Medulla oblongata (tissue), 1 donor: Measurements from ENCODE around the gene SPTAN1.
"Not testable (repeated sequence)": the region's sequence is repeated elsewhere in the genome, so short reads cannot be mapped to it uniquely, and the experiment has no call there.

ENCODE experiments used
- DNase-seq: peaks from one replicate; pipeline ENCODE4 v3.0.0-alpha.2; 2015; ENCODE audit errors: extremely low spot score

The SPTAN1 gene

DNA sequence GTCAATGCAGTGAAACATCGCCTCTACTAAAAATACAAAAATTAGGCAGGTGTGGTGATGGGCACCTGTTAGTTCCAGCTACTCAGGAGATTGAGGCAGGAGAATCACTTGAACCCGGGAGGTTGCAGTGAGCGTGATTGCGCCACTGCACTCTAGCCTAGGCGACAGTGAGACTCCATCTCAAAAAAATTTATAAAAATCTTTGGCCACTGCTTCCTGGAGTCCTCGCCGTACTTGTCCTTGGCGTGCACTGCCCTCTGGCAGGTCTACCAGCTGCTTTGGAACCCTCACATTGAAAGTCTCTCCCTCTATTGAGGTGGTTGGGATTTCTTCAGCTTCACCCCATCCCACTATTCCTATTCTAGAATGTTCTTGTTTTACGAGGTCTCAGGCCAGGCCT, 79.2 kb downstream of the SPTAN1 start:
- DNase-seq: no peak

DNA sequence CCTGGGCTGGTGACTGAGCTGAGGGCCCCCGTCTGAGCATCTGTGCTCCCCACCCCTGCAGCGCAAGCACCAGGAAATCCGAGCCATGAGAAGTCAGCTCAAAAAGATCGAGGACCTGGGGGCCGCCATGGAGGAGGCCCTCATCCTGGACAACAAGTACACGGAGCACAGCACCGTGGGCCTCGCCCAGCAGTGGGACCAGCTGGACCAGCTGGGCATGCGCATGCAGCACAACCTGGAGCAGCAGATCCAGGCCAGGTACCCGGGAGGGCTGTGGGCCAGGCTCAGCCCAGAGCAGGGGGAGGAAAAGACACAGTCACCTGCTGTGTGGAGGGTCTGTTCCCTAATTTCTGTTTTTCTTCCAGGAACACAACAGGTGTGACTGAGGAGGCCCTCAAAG, 79.7 kb downstream of the SPTAN1 start:
- DNase-seq: no peak

DNA sequence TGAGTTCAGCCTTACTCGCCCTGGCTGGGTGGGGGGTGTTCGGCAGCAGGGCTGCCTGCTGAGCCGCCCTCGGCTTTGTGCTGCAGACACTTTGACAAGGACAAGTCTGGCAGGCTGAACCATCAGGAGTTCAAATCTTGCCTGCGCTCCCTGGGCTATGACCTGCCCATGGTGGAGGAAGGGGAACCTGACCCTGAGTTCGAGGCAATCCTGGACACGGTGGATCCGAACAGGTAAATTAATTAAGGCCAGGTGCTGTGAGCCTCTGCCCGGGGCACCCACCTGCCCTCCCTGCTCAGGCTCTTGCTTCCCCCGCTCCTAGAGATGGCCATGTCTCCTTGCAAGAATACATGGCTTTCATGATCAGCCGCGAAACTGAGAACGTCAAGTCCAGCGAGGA, 80.1 kb downstream of the SPTAN1 start:
- DNase-seq: no peak

DNA sequence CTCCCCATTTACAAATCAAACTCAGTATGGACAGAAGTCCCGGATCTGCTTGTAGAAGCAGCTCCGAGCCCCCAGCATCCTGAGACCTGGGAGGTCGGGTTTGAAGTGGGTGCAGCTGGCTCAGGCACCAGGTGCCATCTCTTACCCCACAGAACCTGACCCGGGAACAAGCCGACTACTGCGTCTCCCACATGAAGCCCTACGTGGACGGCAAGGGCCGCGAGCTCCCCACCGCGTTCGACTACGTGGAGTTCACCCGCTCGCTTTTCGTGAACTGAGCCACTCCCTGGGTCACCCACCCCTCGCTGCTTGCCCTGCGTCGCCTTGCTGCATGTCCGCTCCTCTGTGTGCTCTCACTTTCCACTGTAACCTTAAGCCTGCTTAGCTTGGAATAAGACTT, 80.7 kb downstream of the SPTAN1 start:
- no peak for DNase-seq

DNA sequence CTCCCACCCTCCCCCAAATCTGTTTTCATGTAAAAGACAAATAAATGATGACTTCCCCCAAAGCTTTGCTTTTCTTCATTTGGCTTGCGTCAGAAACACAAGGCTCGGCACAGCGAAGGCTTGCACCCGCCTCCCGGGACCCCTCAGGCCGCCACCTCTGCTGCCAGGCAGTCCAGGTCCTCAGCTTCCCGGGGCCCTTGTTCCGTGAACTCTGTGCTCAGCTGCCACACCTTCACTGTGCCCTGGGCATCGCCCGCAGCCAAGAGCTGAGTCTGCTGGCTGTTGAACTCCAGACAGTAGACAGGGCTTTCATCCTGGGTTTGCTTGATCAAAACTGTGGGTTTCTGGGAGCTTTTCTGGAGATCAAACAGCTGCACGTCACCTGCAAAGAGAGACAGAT, 81.2 kb downstream of the SPTAN1 start:
- DNase-seq: no peak

DNA sequence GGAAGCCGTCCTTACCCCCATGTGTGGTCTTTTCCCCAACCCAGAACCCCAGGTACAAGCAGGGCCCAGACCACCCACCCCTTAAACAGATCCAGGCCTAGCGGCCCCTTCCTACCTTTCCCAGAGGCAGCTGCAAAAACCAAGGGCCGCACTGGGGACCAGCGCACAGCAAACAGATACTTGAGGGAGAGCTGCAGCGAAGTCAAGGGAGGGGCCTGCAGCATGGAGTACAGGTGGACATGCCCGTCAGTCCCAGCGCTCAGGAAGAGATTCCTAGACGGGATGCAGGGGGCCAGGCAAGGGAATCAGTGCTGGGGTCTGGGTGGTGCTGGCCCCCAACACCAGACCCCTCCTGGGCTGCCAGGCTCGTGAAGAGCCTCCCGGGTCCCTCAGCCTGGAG, 81.7 kb downstream of the SPTAN1 start:
- no peak for DNase-seq

DNA sequence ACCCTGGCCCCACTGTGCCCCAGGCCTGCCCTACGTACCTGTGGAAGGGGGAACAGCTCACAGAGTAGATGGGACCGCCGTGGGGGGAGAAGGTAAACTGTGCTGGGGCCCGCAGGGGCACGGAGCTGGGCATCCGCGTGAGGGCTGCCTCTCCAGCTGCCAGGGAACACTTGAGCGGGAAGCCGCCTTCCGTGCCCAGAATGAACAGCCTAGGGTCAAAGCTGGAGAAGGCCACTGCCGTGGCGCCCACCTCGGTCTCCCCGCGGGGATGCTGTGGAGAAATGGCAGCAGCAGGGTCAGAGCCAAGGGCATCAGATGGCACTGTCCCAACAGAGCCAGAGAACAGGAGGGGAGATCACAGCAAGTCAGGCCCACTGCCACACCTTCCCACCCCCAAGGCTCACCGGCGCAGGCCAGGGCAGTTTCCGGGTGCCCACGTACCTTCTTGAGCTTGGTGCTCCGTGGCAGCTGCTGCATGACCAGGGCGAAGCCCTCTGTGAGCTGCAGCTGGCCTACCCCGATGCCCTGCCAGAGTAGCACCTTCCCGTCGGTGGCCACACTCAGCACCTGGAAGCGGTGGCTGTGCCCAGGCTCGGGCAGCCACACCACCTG, 82.4 kb downstream of the SPTAN1 start:
- DNase-seq: no peak

DNA sequence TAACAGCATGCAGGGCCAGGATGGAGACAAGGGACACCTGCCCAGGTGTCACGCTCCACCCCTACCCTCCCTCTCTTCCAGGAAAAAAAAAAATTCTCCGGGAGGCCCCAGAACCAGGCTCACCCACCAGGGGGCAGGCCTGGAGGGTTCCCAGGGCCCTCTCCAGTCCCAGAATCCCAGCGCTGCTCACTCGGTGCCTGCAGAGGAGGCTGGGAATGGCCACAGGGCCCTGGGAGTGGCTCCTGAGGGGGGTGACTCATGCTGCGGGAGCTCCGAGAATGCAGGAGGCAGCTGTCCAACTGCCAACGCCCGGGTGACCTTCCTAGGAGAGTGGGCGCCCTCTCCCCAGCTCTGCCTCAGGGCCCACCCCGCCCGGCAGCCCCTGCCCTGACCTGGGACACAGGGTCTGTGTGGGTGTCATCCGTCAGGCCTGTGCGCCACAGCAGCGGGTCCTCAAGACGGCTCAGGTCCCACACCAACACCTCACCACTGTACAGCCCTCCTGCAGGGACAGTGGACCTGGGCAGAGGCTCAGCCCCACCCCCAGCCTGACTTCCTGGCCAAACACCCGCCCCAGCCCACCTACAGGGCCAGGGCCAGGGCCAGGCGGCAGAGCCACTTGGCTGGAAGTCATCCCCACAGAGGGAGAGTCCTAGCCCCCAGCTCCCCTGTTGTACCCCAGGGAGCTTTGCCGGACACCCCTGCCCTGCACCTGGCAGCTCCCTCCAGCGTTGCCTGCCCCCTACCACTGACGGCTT, 83.1 kb downstream of the SPTAN1 start:
- DNase-seq: no peak

DNA sequence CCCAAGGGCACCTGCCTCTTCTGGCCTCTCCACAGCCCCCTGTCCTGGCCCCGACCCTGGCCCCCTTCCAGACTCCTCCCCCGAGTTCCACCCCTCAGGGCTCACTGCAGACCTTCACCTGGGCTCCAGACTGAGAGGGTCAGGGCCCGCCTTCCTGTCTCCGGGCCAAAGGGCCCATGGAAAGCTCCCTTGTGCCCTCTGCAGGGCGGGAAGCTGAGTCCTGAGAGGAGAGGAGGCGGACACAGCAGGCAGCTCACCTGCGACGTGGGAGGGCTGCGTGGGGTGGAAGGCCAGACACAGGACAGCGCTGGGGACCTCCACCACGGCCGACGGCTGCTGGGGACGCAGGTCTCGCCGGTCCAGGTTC, 83.6 kb downstream of the SPTAN1 start:
- no peak for DNase-seq

DNA sequence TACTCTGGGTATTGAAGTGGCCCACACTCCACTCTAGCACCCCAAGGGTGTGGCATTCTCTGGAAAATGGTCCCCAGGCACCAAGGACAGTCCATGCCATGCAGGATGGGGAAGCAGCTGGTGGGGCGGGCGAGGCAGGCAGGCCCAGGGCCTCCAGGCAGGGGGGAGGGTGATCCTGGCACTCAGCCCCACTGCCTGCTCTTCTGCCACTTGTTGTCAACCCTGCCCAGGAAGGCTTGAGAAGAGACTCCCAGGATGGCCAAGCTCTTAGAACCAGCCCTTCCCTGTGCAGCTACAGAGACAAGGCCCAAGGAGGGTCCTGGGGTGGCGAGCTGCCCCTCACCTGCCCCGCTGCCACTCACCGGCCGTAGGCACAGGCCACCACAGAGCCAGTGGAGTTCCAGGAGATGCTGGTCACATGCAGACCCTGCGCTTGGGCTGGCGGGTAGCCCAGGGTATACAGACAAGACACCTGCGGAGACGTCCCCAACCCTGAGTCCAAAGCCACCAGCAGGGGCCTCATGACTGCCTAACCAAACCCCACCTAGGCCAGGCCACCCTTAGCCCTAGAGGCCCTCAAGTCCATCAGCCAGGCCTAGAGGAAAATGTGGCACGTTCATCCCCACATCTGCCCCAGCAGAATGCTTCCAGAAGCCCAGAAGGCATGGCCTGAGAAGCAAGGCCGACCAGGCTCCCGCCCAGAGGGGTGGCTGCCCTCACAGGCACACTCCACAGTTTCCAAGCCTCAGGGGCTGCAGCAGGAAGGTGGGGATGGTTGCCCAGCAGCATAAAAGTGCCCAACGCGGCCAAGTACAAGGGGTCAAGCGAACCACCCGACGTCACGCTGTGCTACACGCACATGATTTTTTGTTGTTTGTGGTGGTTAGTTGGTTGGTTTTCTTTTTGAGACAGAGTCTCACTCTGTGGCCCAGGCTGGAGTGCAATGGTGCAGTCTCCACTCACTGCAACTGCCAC, 84.5 kb downstream of the SPTAN1 start:
- no peak for DNase-seq

DNA sequence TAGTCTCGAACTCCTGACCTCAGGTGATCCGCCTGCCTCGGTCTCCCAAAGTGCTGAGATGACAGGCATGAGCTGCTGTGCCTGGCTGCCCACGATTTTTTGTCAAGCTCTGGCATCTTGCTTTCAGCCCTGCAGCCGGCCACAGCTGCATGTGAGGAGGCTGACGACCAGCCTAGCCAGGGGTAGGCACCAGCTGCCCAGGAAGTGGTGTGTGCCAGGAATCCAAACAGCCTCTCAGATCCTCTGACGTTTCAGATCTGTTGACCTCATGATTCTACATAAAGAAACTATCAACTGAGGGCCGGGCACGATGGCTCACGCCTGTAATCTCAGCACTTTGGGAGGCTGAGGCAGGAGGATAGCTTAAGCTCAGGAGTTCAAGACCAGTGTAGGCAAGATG, 85.3 kb downstream of the SPTAN1 start:
- DNase-seq: no peak

DNA sequence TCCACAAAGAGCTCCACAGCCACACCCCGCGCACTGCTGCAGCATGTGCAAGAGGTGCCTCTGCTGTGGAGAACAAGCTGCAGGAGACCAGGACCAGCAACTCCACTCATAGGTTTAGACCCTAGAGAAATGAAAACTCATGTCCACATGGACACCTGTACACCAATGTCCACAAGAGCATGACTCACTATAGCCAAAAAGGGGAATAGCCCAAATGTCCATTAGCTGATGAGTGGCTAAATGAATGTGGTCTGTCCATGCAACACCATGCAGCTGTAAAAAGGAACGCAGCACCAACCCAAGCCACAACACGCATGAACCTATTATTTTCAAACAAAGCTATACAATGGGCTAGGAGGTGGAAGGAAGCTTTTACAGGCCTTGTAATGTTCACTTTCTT, 86.2 kb downstream of the SPTAN1 start:
- DNase-seq: no peak

DNA sequence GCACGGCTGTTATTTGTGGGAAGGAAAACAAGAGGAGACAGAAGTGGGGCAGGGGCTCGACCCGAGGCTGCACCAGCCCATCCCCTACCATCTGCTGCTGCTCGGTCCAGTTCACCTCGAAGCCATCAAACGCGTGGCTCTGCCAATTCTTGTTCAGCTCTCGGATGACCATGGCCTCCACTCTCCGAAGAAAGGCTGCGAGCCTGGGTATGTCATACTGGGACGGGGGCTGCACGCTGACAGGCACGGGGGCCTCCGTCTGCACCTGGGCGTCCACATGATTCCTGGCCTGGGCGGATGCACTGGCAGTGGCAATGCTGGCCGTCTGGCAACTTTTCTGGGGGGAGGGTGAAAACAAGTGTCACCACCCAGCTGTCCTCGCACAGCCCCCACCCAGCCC, 88.2 kb downstream of the SPTAN1 start:
- DNase-seq: no peak

DNA sequence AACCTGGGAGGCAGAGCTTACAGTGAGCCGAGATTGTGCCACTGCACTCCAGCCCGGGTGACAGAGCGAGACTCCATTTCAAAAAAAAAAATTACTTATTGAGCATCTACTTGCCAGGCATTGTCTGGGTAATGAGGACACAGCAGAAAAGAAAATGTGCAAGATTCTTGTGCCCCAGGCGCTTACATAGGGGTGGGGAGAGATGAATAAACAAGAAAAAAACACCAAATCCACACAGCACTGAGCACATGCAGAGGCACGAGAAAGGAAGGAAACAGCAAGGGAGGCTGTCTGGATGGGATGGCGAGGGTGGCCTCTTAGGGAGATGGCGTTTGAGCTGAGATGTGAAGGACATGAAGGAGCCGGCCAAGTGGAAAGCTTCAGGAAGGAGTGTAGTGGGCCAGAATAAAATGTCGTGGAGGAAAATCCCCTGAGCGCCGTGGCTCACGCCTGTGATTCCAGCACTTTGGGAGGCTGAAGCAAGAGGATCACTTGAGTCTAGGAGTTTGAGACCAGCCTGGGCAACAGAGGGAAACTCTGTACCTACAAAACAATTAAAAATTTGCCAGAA, 90.4 kb downstream of the SPTAN1 start:
- DNase-seq: no peak

DNA sequence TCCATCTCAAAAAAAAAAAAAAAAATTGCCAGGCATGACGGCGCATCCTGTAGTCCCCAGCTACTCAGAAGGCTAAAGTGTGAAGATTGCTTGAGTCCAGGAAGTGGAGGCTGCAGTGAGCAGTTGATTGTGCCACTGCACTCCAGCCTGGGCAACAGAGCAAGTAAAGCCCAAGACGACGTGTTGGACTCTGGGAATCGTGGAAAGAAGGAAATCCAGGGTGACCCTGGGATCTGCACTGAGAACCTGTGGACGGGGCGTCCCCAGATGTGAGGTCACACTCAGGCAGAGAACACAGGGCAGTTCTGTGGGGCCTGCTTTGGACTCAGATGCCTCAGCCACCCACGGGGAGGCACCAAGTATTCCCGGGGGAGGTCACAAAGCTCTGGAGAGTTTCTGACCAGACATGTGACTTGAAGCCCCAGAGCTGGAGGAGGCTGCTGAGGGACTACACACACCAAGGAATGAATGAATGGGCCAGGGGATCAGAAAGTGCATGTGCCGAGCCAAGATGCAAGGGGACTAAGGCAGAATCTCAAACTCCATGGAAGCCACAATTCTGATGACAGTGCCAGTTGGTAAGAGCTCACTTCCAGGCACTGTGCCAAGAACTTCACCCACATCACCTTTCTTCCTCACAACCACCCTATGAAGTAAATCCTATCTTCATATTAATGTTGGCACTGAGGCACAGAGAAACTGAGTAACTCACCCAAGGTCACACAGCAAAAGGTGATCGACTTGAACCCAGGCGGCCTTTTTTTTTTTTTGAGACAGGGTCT, 91.3 kb downstream of the SPTAN1 start:
- DNase-seq: no peak

DNA sequence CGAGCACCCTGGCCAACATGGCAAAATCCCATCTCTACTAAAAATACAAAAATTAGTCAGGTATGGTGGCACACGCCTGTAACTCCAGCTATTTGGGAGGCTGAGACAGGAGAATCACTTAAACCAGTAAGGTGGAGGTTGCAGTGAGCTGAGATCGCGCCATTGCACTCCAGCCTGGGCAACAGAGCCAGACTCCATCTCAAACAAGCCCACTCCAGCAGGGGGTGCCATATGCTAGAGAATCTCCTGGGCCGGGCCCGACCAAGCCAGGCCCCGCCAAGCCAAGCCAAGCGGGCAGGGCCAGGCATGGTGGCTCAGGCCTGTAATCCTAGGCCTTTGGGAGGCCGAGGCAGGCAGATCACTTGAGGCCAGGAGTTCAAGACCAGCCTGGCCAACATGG, 95.8 kb downstream of the SPTAN1 start:
- DNase-seq: not testable (repeated sequence)

DNA sequence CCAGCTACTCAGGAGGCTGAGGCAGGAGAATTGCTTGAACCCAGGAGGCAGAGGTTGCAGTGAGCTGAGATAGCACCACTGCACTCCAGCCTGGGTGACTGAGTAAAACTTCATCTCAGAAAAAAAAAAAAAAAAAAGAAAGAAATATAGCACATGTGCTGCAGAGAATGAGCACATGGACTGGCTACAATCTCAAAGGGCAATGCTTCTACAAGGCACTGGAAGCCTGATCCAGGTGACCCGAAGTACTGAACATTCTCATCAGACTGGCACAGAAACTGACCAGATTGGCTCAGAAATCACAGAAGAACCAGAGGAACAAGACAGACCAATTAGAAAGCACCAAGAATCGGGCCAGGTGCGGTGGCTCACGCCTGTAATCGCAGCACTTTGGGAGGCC, 99.4 kb downstream of the SPTAN1 start:
- no peak for DNase-seq

DNA sequence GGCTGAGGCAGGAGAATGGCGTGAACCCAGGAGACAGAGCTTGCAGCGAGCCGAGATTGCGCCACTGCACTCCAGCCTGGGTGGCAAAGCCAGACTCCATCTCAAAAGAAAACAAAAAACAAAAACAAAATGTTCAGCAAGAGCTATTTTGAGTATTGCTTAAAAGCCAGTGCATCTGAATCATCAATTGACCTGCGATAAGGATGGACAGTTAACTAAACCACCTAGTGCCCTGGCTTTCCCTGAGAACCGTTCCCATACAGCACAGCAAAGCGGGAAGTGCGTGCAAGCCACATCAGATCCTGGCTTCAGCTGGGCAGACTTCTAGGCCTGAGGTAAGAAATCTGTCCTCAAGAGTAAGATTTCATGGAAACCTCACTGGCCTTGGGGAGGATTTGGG, 101.5 kb downstream of the SPTAN1 start:
- no peak for DNase-seq

DNA sequence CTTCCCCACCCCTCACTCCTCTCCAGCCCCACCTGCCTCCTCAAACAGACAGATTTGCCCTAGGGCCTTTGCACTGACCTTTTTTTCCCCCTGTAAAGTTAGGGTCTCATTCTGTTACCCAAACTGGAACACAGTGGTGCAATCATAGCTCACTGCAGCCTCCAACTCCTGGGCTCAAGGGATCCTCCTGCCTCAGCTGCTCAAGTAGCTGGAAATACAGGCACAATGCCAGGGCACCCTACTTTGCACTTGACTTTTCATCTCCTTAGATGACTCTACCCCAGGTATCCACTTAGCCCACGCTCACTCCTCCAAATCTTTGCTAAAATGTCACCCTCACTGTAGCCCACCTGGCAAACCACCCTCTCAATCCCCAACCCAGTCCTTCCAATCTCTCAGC, 102.1 kb downstream of the SPTAN1 start:
- no peak for DNase-seq

DNA sequence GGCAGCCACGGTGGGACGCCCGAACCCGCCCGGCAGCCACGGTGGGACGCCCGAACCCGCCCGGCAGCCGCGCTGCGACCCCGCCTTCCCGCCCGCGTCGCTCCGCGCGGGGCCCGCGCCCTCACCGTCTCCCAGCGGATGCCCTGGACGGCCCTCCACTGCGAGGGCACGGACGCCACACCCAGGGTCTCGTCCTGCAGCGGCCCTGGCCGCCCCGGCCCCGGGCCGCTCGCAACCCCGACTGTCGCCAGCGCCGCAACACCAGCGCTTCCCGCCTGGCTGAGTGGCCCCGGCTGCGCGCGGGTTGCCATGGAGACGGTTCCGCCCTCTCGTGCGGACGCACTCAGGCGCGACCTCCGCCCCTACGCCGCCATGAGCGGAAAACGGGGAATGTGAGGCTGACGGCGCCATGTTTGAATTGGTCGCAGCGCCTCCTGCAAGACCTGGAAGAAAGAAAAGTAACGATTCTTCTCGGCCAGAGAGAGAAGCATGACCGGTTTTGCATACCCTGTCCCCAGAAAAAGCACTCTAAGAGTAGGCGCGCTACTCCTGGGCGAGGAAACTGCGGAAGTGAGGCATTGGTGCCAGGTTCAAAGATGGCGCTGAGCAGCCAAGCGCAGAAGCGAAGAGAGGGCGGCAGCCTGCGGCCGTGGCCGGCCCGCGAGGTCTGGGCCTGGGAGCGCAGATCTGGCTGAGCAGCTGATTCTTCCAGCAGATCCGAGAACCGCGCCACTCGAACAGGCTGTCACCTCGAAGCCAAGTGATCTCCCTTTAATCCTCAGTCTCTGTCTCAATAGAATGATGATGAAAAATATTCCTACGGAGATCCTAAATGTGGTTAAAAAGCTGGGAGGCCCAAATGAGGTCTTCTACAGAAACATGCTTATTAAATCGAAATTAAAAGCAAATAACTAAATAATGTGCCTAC, 104.3 kb downstream of the SPTAN1 start, which contains the start of gene DYNC2I2:
Gene DYNC2I2 (minus strand): TSS at position 432 of the 928 bp plus-strand sequence. CDS start 121 bp downstream, at position 311.
- DNase-seq: peak; percentile 95
